ENCODE results near the gene DOCK4.

The DOCK4 gene

GRCh38 chr7:111825046-111825445, 381.2 kb downstream of the DOCK4 start:
- no peaks in the 10 kb centered on the region for H3K79me1 ChIP-seq (replicated peaks; ENCODE audit: low read length, poor library complexity, severe bottlenecking)
- no peak overlapping the region for H2BK120ac ChIP-seq (ENCODE audit: low read depth, low read length)
- no peaks in the 10 kb centered on the region for H3K9me3 ChIP-seq (ENCODE audit: control insufficient read depth, low read length)
- no peaks in the 10 kb centered on the region for H3K4me1 ChIP-seq (ENCODE audit: control insufficient read depth, insufficient read depth, low read depth, low read length)
- no peak overlapping the region for H3K14ac ChIP-seq (ENCODE audit: low read length in 2 of 2)
- no peak overlapping the region for H2BK15ac ChIP-seq (ENCODE audit: low read depth, poor library complexity, severe bottlenecking)
- H3K18ac ChIP-seq (ENCODE audit: low read depth in 1 of 2, low read length in 2 of 2), result no peak overlapping the region
- no peak for DNase-seq
- 100% methylated on average over 1 of the region's 2 CpGs for WGBS
- H4K8ac ChIP-seq (ENCODE audit: low read length), result no peak overlapping the region
- H3K23ac ChIP-seq (ENCODE audit: low read length in 2 of 2), result no peak overlapping the region
- H2BK12ac ChIP-seq (ENCODE audit: low read length in 2 of 2), result no peak overlapping the region
- H3K4me3 ChIP-seq (ENCODE audit: insufficient read depth in 1 of 2, low read depth in 1 of 2, low read length in 2 of 2), result no peak overlapping the region
- H2AK5ac ChIP-seq (ENCODE audit: low read length, severe bottlenecking), result no peak overlapping the region
- no peak overlapping the region for H3K9ac ChIP-seq (ENCODE audit: low read length)
- no peak overlapping the region for H3K4ac ChIP-seq (ENCODE audit: low read depth in 1 of 2, low read length in 2 of 2)
- no peak overlapping the region for H4K91ac ChIP-seq (ENCODE audit: low read length)
- H2AFZ ChIP-seq (ENCODE audit: low read depth, low read length), result no peak overlapping the region
- H2BK5ac ChIP-seq (ENCODE audit: low read depth, low read length, poor library complexity, severe bottlenecking), result no peak overlapping the region
- peaks cover 4 to 12% of the 10 kb centered on the region in 2 experiments for H3K36me3 ChIP-seq (ENCODE audit: control insufficient read depth in 1 of 2, insufficient read depth in 2 of 2, low read depth in 1 of 2, low read length in 2 of 2)
- no peaks in the 10 kb centered on the region for H3K27me3 ChIP-seq (ENCODE audit: control insufficient read depth in 1 of 2, insufficient read depth in 1 of 2, low read length in 2 of 2)
- H3K4me2 ChIP-seq (ENCODE audit: low read length, poor library complexity, severe bottlenecking), result no peak overlapping the region
- no peak overlapping the region for H3K27ac ChIP-seq (ENCODE audit: low read length, poor library complexity, severe bottlenecking)

- H2BK12ac ChIP-seq (ENCODE audit: low read length in 2 of 2), result no peak overlapping the region
- H3K9ac ChIP-seq (ENCODE audit: low read length), result no peak overlapping the region
- H2AFZ ChIP-seq (ENCODE audit: low read depth, low read length), result no peak overlapping the region
- H4K8ac ChIP-seq (ENCODE audit: low read length), result no peak overlapping the region
- H3K9me3 ChIP-seq (ENCODE audit: control insufficient read depth, low read length), result no peaks in the 10 kb centered on the region
- H3K4me3 ChIP-seq (ENCODE audit: insufficient read depth in 1 of 2, low read depth in 1 of 2, low read length in 2 of 2), result no peak overlapping the region
- 97% methylated on average over 2 of the region's 4 CpGs for WGBS
- H3K23ac ChIP-seq (ENCODE audit: low read length in 2 of 2), result no peak overlapping the region
- no peak overlapping the region for H2BK120ac ChIP-seq (ENCODE audit: low read depth, low read length)
- H3K18ac ChIP-seq (ENCODE audit: low read depth in 1 of 2, low read length in 2 of 2), result no peak overlapping the region
- H3K4me2 ChIP-seq (ENCODE audit: low read length, poor library complexity, severe bottlenecking), result no peak overlapping the region
- H2AK5ac ChIP-seq (ENCODE audit: low read length, severe bottlenecking), result no peak overlapping the region
- H3K27me3 ChIP-seq (ENCODE audit: control insufficient read depth in 1 of 2, insufficient read depth in 1 of 2, low read length in 2 of 2), result no peaks in the 10 kb centered on the region
- H3K4me1 ChIP-seq (ENCODE audit: control insufficient read depth, insufficient read depth, low read depth, low read length), result no peaks in the 10 kb centered on the region
- no peak for DNase-seq
- H2BK5ac ChIP-seq (ENCODE audit: low read depth, low read length, poor library complexity, severe bottlenecking), result no peak overlapping the region
- H3K36me3 ChIP-seq (ENCODE audit: control insufficient read depth in 1 of 2, insufficient read depth in 2 of 2, low read depth in 1 of 2, low read length in 2 of 2), result peaks cover 4 to 20% of the 10 kb centered on the region in 2 experiments
- H3K4ac ChIP-seq (ENCODE audit: low read depth in 1 of 2, low read length in 2 of 2), result no peak overlapping the region
- H4K91ac ChIP-seq (ENCODE audit: low read length), result no peak overlapping the region
- no peaks in the 10 kb centered on the region for H3K79me1 ChIP-seq (replicated peaks; ENCODE audit: low read length, poor library complexity, severe bottlenecking)
- no peak overlapping the region for H2BK15ac ChIP-seq (ENCODE audit: low read depth, poor library complexity, severe bottlenecking)
- no peak overlapping the region for H3K27ac ChIP-seq (ENCODE audit: low read length, poor library complexity, severe bottlenecking)
- no peak overlapping the region for H3K14ac ChIP-seq (ENCODE audit: low read length in 2 of 2)
Measured at GRCh38 chr7:111823826-111824225, 382.4 kb downstream of the DOCK4 start.

GRCh38 chr7:111821046-111821445, 385.2 kb downstream of the DOCK4 start:
- H4K8ac ChIP-seq (ENCODE audit: low read length), result no peak overlapping the region
- H3K18ac ChIP-seq (ENCODE audit: low read depth in 1 of 2, low read length in 2 of 2), result no peak overlapping the region
- H2AFZ ChIP-seq (ENCODE audit: low read depth, low read length), result no peak overlapping the region
- no peaks in the 10 kb centered on the region for H3K9me3 ChIP-seq (ENCODE audit: control insufficient read depth, low read length)
- H3K4ac ChIP-seq (ENCODE audit: low read depth in 1 of 2, low read length in 2 of 2), result no peak overlapping the region
- H2AK5ac ChIP-seq (ENCODE audit: low read length, severe bottlenecking), result no peak overlapping the region
- H3K4me1 ChIP-seq (ENCODE audit: control insufficient read depth, insufficient read depth, low read depth, low read length), result no peaks in the 10 kb centered on the region
- no peak overlapping the region for H3K4me2 ChIP-seq (ENCODE audit: low read length, poor library complexity, severe bottlenecking)
- H2BK5ac ChIP-seq (ENCODE audit: low read depth, low read length, poor library complexity, severe bottlenecking), result no peak overlapping the region
- WGBS, result 96% methylated on average over 4 of the region's 4 CpGs
- no peak overlapping the region for H3K14ac ChIP-seq (ENCODE audit: low read length in 2 of 2)
- H4K91ac ChIP-seq (ENCODE audit: low read length), result no peak overlapping the region
- DNase-seq, result no peak
- no peak overlapping the region for H3K9ac ChIP-seq (ENCODE audit: low read length)
- H3K4me3 ChIP-seq (ENCODE audit: insufficient read depth in 1 of 2, low read depth in 1 of 2, low read length in 2 of 2), result no peak overlapping the region
- no peaks in the 10 kb centered on the region for H3K79me1 ChIP-seq (replicated peaks; ENCODE audit: low read length, poor library complexity, severe bottlenecking)
- H3K36me3 ChIP-seq (ENCODE audit: control insufficient read depth in 1 of 2, insufficient read depth in 2 of 2, low read depth in 1 of 2, low read length in 2 of 2), result peaks cover 4 to 20% of the 10 kb centered on the region in 2 experiments
- H2BK120ac ChIP-seq (ENCODE audit: low read depth, low read length), result no peak overlapping the region
- no peak overlapping the region for H3K27ac ChIP-seq (ENCODE audit: low read length, poor library complexity, severe bottlenecking)
- H3K23ac ChIP-seq (ENCODE audit: low read length in 2 of 2), result no peak overlapping the region
- H2BK15ac ChIP-seq (ENCODE audit: low read depth, poor library complexity, severe bottlenecking), result no peak overlapping the region
- no peak overlapping the region for H2BK12ac ChIP-seq (ENCODE audit: low read length in 2 of 2)
- no peaks in the 10 kb centered on the region for H3K27me3 ChIP-seq (ENCODE audit: control insufficient read depth in 1 of 2, insufficient read depth in 1 of 2, low read length in 2 of 2)

GRCh38 chr7:111820621-111821020, 385.6 kb downstream of the DOCK4 start:
- Histone ChIP-seq H3K36me3 (ENCODE audit: control insufficient read depth in 1 of 2, insufficient read depth in 2 of 2, low read depth in 1 of 2, low read length in 2 of 2) (peaks cover 4 to 20% of the 10 kb centered on the region in 2 experiments), H3K4ac (ENCODE audit: low read depth in 1 of 2, low read length in 2 of 2) (no peak overlapping the region), H2AK5ac (ENCODE audit: low read length, severe bottlenecking) (no peak overlapping the region), H2BK120ac (ENCODE audit: low read depth, low read length) (no peak overlapping the region), H3K4me2 (ENCODE audit: low read length, poor library complexity, severe bottlenecking) (no peak overlapping the region), H4K8ac (ENCODE audit: low read length) (no peak overlapping the region), H2BK15ac (ENCODE audit: low read depth, poor library complexity, severe bottlenecking) (no peak overlapping the region), H3K4me3 (ENCODE audit: insufficient read depth in 1 of 2, low read depth in 1 of 2, low read length in 2 of 2) (no peak overlapping the region), H3K23ac (ENCODE audit: low read length in 2 of 2) (no peak overlapping the region), H3K27me3 (ENCODE audit: control insufficient read depth in 1 of 2, insufficient read depth in 1 of 2, low read length in 2 of 2) (no peaks in the 10 kb centered on the region), H2BK12ac (ENCODE audit: low read length in 2 of 2) (no peak overlapping the region), H3K4me1 (ENCODE audit: control insufficient read depth, insufficient read depth, low read depth, low read length) (no peaks in the 10 kb centered on the region), H3K9ac (ENCODE audit: low read length) (no peak overlapping the region), H3K14ac (ENCODE audit: low read length in 2 of 2) (no peak overlapping the region), H3K27ac (ENCODE audit: low read length, poor library complexity, severe bottlenecking) (no peak overlapping the region), H4K91ac (ENCODE audit: low read length) (no peak overlapping the region), H3K79me1 (replicated peaks; ENCODE audit: low read length, poor library complexity, severe bottlenecking) (no peaks in the 10 kb centered on the region), H3K18ac (ENCODE audit: low read depth in 1 of 2, low read length in 2 of 2) (no peak overlapping the region), H2AFZ (ENCODE audit: low read depth, low read length) (no peak overlapping the region), H2BK5ac (ENCODE audit: low read depth, low read length, poor library complexity, severe bottlenecking) (no peak overlapping the region), H3K9me3 (ENCODE audit: control insufficient read depth, low read length) (no peaks in the 10 kb centered on the region)
- DNase-seq, result no peak
- 96% methylated on average over 2 of the region's 2 CpGs for WGBS
